Breast epithelium (tissue), 4 donors: ENCODE data around the gene FADS2. TPM values are rescaled to one million over a fixed set of nuclear protein-coding genes. Genes with fewer than 3 reads are reported as not detected.

Experiments used
- DNase-seq, 2 donors: peaks; one replicate each; pipeline ENCODE4 v3.0.0-alpha.2; 2019; ENCODE audit warnings: low spot score in 2 of 2
- H3K27ac ChIP-seq, 2 donors: fragments of 200-600 bp; sonication (generic) in 1 of 2; one replicate each; pipeline ENCODE4 v1.5.1; 2016 to 2019; ENCODE audit warnings: mild to moderate bottlenecking in 1 of 2
- H3K27me3 ChIP-seq, 2 donors: fragments of 200-600 bp; sonication (generic) in 1 of 2; one replicate each; pipeline versions ENCODE4 v1.5.1 to v1.6.0; 2017 to 2019; ENCODE audit warnings: control low read depth in 1 of 2, mild to moderate bottlenecking in 1 of 2
- H3K36me3 ChIP-seq: fragments of 200-600 bp; one replicate; pipeline ENCODE4 v1.5.1; 2019
- H3K4me1 ChIP-seq, 2 donors: fragments of 200-600 bp; sonication (generic); one replicate each; pipeline ENCODE4 v1.5.1; 2016 to 2019; ENCODE audit warnings: control low read depth in 1 of 2
- H3K4me3 ChIP-seq, 3 donors: fragments of 200-600 bp; sonication (generic); 1 replicate in 2 of 3; 2 replicates in 1 of 3; pipeline ENCODE4 v1.5.1; 2016 to 2019; ENCODE audit warnings: mild to moderate bottlenecking in 3 of 3, moderate library complexity in 2 of 3
- H3K9me3 ChIP-seq, 2 donors: fragments of 200-600 bp; sonication (generic) in 1 of 2; one replicate each; pipeline ENCODE4 v1.5.1; 2016 to 2019; ENCODE audit warnings: control low read depth in 1 of 2
- POLR2A ChIP-seq: fragments of 450-650 bp; IDR thresholded peaks from one replicate; pipeline ENCODE4 v1.6.1; 2016; ENCODE audit warnings: antibody characterized with exemption, mild to moderate bottlenecking, moderate library complexity
- POLR2AphosphoS5 ChIP-seq, 3 donors: sonication (generic); formaldehyde crosslinking; IDR thresholded peaks; one replicate each; pipeline ENCODE4 v1.6.1; 2017; ENCODE audit warnings: antibody characterized with exemption in 3 of 3
- intact Hi-C: fragments of 100-400 bp; cut with DNase I; formaldehyde crosslinking; loops from one replicate; pipeline ENCODE4 v1.15.1; 2023; ENCODE audit warnings: low total_unique reads
- total RNA-seq, 3 donors: library from RNA; depleted of rRNA; stranded (reverse); fragments of >200 nt; gene quantifications; one replicate each; pipeline ENCODE4 v1.1.0, GENCODE V29; 2016
- TF ChIP-seq, protein P1 (sequence below), 3 donors: fragments of 450-650 bp; IDR thresholded peaks; one replicate each; pipeline ENCODE4 v1.5.1; 2016 to 2017; ENCODE audit warnings: antibody characterized with exemption in 3 of 3, mild to moderate bottlenecking in 3 of 3, moderate library complexity in 3 of 3

Gene FADS2
- total RNA-seq, 3 donors from 2014 or later: 5.6 to 35.8 (median 7.5) TPM

DNA sequence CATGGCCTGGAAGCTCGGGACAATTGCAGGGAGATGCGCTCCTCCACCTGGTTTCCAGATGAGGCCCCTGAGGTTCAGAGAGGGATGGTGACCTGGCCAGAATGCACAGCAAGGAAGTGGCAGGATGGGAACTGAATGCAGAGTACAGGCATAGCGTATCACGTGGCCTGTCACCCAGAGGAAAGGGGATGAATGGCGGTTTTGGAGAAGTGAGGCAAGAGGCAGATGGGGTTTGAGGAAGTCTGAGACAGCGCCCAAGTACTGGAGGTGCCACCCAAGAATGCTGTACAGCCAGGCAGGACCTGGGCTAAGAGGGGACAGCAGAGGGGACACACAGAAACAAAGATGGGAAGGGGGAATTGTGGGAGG is 84.4 kb downstream of the FADS2 start:
- TF ChIP-seq POLR2A (no peak), POLR2AphosphoS5 (IDR thresholded peaks at IDR 0.05) (no peak)
- TF ChIP-seq, protein P1, sequence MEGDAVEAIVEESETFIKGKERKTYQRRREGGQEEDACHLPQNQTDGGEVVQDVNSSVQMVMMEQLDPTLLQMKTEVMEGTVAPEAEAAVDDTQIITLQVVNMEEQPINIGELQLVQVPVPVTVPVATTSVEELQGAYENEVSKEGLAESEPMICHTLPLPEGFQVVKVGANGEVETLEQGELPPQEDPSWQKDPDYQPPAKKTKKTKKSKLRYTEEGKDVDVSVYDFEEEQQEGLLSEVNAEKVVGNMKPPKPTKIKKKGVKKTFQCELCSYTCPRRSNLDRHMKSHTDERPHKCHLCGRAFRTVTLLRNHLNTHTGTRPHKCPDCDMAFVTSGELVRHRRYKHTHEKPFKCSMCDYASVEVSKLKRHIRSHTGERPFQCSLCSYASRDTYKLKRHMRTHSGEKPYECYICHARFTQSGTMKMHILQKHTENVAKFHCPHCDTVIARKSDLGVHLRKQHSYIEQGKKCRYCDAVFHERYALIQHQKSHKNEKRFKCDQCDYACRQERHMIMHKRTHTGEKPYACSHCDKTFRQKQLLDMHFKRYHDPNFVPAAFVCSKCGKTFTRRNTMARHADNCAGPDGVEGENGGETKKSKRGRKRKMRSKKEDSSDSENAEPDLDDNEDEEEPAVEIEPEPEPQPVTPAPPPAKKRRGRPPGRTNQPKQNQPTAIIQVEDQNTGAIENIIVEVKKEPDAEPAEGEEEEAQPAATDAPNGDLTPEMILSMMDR (IDR thresholded peaks at IDR 0.05): no peak
- intact Hi-C loops: no loop called here
- H3K4me1 ChIP-seq: peaks cover 0 to under 1% of the 10 kb centered on the region in 2 donors
- peak in 1 of 2 donors; percentile 25 for DNase-seq
- peak overlapping the region in 1 of 2 donors; percentile 85 for H3K27ac ChIP-seq
- H3K9me3 ChIP-seq: no peaks in the 10 kb centered on the region
- peak overlapping the region in 1 of 3 donors; percentile 92 for H3K4me3 ChIP-seq
- H3K36me3 ChIP-seq: no peaks in the 10 kb centered on the region
- H3K27me3 ChIP-seq: no peaks in the 10 kb centered on the region

DNA sequence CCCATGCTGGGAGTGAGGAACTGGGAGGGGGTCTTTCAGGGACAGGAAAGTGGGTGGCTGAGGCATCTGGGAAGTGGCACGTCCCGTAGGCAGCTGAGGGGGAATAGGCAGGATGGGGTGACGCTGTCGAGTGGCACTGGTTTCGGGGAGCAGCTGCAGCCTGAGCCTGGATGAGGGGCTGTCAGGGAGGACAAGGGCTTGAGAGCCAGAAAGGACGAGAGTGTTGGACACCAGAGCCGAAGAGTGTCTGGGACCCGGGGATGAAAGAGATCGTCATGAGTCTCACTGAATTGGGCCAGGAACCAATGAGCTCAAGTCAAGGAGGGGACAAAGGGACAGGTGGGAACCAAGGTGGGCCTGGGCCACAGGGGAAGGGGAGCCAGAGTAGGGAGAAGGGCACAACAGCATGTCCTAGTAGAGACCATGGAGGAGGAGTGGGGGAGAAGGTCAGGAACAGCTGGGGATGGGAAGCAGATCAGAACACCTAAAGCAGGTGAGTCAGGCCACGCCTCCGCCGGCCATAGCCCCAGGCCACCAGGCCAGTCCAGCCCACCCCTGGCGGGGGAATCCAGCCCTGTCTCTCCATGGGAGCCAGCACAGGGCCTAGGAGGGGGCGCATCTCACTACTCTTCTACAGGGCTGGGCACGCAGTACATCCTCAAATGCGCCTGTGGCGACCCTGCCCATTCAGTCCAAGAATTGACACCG is 85.0 kb downstream of the FADS2 start:
- Histone ChIP-seq H3K4me3 (peak overlapping the region in 1 of 3 donors; percentile 92), H3K27ac (peak overlapping the region; percentile 36 to 85), H3K4me1 (peaks cover 0 to 6% of the 10 kb centered on the region in 2 donors), H3K9me3 (no peaks in the 10 kb centered on the region), H3K27me3 (no peaks in the 10 kb centered on the region), H3K36me3 (no peaks in the 10 kb centered on the region)
- peak in 1 of 2 donors; percentile 47 for DNase-seq
- no peak for TF ChIP-seq POLR2AphosphoS5 (IDR thresholded peaks at IDR 0.05)
- TF ChIP-seq, protein P1 (IDR thresholded peaks at IDR 0.05): no peak
- no peak for TF ChIP-seq POLR2A
- intact Hi-C loops: no loop called here

GRCh38 chr11:61913699-61914395 is 85.7 kb downstream of the FADS2 start:
- H3K4me3 ChIP-seq: peak overlapping the region in 1 of 3 donors; percentile 92
- no peaks in the 10 kb centered on the region for H3K36me3 ChIP-seq
- intact Hi-C loops: no loop called here
- H3K9me3 ChIP-seq: no peaks in the 10 kb centered on the region
- TF ChIP-seq, protein P1 (IDR thresholded peaks at IDR 0.05): no peak
- TF ChIP-seq POLR2A: no peak
- no peak for TF ChIP-seq POLR2AphosphoS5 (IDR thresholded peaks at IDR 0.05)
- peak overlapping the region; percentile 36 to 85 for H3K27ac ChIP-seq
- H3K27me3 ChIP-seq: no peaks in the 10 kb centered on the region
- no peak for DNase-seq
- peaks cover 0 to 6% of the 10 kb centered on the region in 2 donors for H3K4me1 ChIP-seq

- no peaks in the 10 kb centered on the region for H3K36me3 ChIP-seq
- H3K4me3 ChIP-seq: peak overlapping the region; percentile 67 to 92 (median 82)
- H3K27me3 ChIP-seq: no peaks in the 10 kb centered on the region
- H3K9me3 ChIP-seq: no peaks in the 10 kb centered on the region
- no peak for TF ChIP-seq POLR2A
- no peak for TF ChIP-seq POLR2AphosphoS5 (IDR thresholded peaks at IDR 0.05)
- TF ChIP-seq, protein P1 (IDR thresholded peaks at IDR 0.05): no peak
- no peak for DNase-seq
- peaks cover 0 to 6% of the 10 kb centered on the region in 2 donors for H3K4me1 ChIP-seq
- H3K27ac ChIP-seq: peak overlapping the region; percentile 17 to 85
- intact Hi-C loops: no loop called here
Observed at GRCh38 chr11:61914471-61915171, 86.5 kb downstream of the FADS2 start.
